ENCODE results near the gene TUBGCP6.

DNA sequence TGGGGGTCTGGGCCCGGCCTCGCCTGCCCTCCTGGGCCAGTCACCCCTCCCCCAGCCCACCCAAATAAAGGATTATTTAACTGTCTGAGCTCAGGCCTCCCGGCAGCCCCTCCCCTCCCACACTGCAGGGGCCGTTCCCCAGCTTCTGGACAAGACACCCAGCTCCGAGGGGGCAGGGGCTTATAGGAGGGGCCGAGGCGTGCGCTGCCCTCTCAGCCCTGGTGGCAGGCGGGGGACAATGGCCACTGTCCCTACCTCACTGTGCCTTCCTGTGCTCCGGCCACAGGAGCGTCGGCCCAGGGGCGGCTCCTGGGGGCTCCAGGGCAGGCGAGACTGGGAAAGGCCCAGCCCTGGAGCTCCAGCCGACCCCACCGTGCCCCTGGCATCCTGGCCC is 46.2 kb downstream of the TUBGCP6 start:
- TF ChIP-seq EZH2 (IDR thresholded peaks at IDR 0.05; ENCODE audit: low read depth, unreplicated experiment) (no peak), ZNF331 (CRISPR knock-in tag; IDR thresholded peaks at IDR 0.05; ENCODE audit: low read depth) (no peak), POLR2AphosphoS5 (IDR thresholded peaks at IDR 0.05; ENCODE audit: low read depth) (no peak; the same call in 1 of the 2 replicates), ETS1 (IDR thresholded peaks at IDR 0.05) (no peak), STAT1 (IDR thresholded peaks at IDR 0.05; ENCODE audit: unreplicated experiment) (no peak)
- TF ChIP-seq, protein P1, sequence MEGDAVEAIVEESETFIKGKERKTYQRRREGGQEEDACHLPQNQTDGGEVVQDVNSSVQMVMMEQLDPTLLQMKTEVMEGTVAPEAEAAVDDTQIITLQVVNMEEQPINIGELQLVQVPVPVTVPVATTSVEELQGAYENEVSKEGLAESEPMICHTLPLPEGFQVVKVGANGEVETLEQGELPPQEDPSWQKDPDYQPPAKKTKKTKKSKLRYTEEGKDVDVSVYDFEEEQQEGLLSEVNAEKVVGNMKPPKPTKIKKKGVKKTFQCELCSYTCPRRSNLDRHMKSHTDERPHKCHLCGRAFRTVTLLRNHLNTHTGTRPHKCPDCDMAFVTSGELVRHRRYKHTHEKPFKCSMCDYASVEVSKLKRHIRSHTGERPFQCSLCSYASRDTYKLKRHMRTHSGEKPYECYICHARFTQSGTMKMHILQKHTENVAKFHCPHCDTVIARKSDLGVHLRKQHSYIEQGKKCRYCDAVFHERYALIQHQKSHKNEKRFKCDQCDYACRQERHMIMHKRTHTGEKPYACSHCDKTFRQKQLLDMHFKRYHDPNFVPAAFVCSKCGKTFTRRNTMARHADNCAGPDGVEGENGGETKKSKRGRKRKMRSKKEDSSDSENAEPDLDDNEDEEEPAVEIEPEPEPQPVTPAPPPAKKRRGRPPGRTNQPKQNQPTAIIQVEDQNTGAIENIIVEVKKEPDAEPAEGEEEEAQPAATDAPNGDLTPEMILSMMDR (conservative IDR thresholded peaks at IDR 0.05; ENCODE audit: low read depth in 2 of 2), result no peak
- TF ChIP-seq, protein P2, sequence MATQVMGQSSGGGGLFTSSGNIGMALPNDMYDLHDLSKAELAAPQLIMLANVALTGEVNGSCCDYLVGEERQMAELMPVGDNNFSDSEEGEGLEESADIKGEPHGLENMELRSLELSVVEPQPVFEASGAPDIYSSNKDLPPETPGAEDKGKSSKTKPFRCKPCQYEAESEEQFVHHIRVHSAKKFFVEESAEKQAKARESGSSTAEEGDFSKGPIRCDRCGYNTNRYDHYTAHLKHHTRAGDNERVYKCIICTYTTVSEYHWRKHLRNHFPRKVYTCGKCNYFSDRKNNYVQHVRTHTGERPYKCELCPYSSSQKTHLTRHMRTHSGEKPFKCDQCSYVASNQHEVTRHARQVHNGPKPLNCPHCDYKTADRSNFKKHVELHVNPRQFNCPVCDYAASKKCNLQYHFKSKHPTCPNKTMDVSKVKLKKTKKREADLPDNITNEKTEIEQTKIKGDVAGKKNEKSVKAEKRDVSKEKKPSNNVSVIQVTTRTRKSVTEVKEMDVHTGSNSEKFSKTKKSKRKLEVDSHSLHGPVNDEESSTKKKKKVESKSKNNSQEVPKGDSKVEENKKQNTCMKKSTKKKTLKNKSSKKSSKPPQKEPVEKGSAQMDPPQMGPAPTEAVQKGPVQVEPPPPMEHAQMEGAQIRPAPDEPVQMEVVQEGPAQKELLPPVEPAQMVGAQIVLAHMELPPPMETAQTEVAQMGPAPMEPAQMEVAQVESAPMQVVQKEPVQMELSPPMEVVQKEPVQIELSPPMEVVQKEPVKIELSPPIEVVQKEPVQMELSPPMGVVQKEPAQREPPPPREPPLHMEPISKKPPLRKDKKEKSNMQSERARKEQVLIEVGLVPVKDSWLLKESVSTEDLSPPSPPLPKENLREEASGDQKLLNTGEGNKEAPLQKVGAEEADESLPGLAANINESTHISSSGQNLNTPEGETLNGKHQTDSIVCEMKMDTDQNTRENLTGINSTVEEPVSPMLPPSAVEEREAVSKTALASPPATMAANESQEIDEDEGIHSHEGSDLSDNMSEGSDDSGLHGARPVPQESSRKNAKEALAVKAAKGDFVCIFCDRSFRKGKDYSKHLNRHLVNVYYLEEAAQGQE (IDR thresholded peaks at IDR 0.05; ENCODE audit: unreplicated experiment), result no peak
